Measurements from ENCODE around the gene NR4A1. TPM values are rescaled to one million over a fixed set of nuclear protein-coding genes. Genes with fewer than 3 reads are reported as not detected.

Gene NR4A1
- total and polyA plus RNA-seq, 9 of the 15 experiments (the other 6 are each of a cell fraction or from before 2014, with no cell fraction given), result 0.07 to 4.7 (median 1.9) TPM; not detected in 1

DNA sequence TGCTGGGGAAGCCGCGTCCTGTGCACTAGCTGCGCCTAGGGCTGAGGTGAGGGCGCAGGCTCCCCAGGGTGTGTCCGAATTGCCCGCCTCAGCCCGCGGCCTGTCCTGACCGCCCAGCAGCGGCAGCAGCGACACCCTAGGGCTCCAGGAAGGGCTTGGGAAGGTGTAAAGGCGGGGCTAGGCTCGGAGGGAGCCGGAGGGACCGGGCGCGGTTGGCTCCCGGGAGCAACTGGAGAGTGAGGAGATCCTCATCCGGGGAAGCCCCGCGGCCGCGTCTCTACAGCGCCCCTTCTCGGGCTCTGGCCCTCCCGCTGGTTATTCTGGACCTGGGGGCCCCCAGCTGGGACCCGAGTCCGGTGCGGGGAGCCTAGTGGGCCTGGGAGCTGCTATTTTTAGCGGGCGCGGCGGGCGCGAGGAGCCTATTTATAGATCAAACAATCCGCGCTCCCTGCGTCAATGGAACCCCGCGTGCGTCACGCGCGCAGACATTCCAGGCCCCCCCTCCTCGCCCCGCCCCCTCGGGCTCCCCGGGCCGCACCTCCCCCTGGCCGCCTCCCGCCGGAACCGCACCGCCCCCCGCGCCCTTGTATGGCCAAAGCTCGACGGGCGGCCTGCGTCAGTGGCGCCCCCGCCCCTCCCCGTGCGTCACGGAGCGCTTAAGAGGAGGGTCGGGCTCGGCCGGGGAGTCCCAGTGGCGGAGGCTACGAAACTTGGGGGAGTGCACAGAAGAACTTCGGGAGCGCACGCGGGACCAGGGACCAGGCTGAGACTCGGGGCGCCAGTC is at the start of gene NR4A1 (continued):
- no peak for TF ChIP-seq RBBP5 (IDR thresholded peaks at IDR 0.05; ENCODE audit: borderline replicate concordance, insufficient read depth, low read length, poor library complexity, severe bottlenecking)
- no peak for TF ChIP-seq ZNF3 (CRISPR knock-in tag; IDR thresholded peaks at IDR 0.05)
- peak; percentile 57; the same call in 1 of the 2 replicates for TF ChIP-seq TEAD4 (IDR thresholded peaks at IDR 0.05; ENCODE audit: low read length)
- TF ChIP-seq TEAD4 (CRISPR knock-in tag; IDR thresholded peaks at IDR 0.05; ENCODE audit: borderline replicate concordance), result no peak
- no peak for TF ChIP-seq PHB2 (IDR thresholded peaks at IDR 0.05; ENCODE audit: low read depth)
- TF ChIP-seq, protein P1, sequence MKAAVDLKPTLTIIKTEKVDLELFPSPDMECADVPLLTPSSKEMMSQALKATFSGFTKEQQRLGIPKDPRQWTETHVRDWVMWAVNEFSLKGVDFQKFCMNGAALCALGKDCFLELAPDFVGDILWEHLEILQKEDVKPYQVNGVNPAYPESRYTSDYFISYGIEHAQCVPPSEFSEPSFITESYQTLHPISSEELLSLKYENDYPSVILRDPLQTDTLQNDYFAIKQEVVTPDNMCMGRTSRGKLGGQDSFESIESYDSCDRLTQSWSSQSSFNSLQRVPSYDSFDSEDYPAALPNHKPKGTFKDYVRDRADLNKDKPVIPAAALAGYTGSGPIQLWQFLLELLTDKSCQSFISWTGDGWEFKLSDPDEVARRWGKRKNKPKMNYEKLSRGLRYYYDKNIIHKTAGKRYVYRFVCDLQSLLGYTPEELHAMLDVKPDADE (conservative IDR thresholded peaks at IDR 0.05; ENCODE audit: control insufficient read depth, low read depth, low read length), result no peak
- TF ChIP-seq MTA3 (IDR thresholded peaks at IDR 0.05; ENCODE audit: borderline replicate concordance), result peak; percentile 73
- no peak for TF ChIP-seq KAT2B (IDR thresholded peaks at IDR 0.05; ENCODE audit: low read depth, low read length)
- TF ChIP-seq ATF7 (IDR thresholded peaks at IDR 0.05), result peak; percentile 71
- no peak for TF ChIP-seq ETV1 (tag; conservative IDR thresholded peaks at IDR 0.05; ENCODE audit: low read depth)
- TF ChIP-seq, protein P2, sequence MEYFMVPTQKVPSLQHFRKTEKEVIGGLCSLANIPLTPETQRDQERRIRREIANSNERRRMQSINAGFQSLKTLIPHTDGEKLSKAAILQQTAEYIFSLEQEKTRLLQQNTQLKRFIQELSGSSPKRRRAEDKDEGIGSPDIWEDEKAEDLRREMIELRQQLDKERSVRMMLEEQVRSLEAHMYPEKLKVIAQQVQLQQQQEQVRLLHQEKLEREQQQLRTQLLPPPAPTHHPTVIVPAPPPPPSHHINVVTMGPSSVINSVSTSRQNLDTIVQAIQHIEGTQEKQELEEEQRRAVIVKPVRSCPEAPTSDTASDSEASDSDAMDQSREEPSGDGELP (CRISPR knock-in tag; IDR thresholded peaks at IDR 0.05; ENCODE audit: borderline replicate concordance), result peak; percentile 64
- TF ChIP-seq SMARCE1 (IDR thresholded peaks at IDR 0.05), result peak; percentile 53; the same call in 1 of the 2 replicates
- TF ChIP-seq NRF1 (conservative IDR thresholded peaks at IDR 0.05 in 1 of 2, IDR thresholded peaks at IDR 0.05 in 1 of 2), result peak; percentile 70 to 71
- no peak for TF ChIP-seq HEY1 (CRISPR knock-in tag; IDR thresholded peaks at IDR 0.05; ENCODE audit: borderline replicate concordance)
- no peak for TF ChIP-seq ATF1 (CRISPR knock-in tag; IDR thresholded peaks at IDR 0.05)
- peak; percentile 87 for TF ChIP-seq ATF1 (tag; IDR thresholded peaks at IDR 0.05)
- no peak for TF ChIP-seq ZNF695 (CRISPR knock-in tag; IDR thresholded peaks at IDR 0.05)

Data from K562 (cell line).